ENCODE measurements around the gene ADGRV1. TPM values are rescaled to one million over a fixed set of nuclear protein-coding genes. Genes with fewer than 3 reads are reported as not detected.
A peak's percentile ranks its signal among the peaks of the same experiment; 100 is the strongest.

The ADGRV1 gene
- 1.1 TPM for polyA plus RNA-seq (ENCODE audit: insufficient read length)

- DNase-seq: peak; percentile 9
Measured at GRCh38 chr5:90558344-90559192, at the start of gene ADGRV1. ADGRV1 (plus strand) TSS chr5:90558797; CDS start chr5:90558896, 99 bp downstream.

DNA sequence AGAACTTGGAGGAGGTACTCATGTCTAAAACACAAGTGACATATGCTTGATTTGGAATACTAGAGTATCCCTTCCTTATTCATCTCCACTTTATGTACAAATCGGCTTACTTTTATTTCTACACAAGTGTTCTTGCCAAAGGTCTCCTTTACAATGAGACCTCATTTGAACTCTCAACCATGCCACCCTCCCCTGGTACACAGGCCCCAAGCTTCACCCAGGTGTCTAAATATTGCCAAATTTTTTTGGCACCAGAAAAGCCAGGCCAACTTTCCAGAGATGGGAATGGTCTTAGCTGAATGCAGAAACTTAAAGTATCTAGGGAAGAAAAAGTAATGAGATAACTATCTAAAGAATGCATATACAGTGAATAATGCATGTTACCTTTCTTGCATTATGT lies 48.2 kb upstream of the ADGRV1 start:
- no peak for DNase-seq

DNA sequence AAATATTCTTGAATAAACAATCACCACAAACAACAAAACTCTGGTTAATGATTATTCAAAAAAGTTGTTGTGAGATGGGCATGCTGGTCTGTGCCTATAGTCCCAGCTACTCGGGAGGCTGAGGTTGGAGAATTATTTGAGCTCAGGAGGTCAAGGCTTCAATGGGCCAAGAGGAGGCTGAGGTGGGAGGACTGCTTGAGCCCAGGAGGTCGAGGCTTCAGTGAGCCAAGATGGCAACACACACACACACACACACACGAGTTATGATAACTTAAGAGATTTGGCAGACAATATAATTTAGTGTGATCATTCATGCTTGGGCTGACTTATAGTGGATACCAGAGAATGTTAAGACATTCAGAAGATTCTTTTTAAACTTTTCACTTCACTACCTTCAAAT lies 44.1 kb upstream of the ADGRV1 start:
- DNase-seq: no peak

DNA sequence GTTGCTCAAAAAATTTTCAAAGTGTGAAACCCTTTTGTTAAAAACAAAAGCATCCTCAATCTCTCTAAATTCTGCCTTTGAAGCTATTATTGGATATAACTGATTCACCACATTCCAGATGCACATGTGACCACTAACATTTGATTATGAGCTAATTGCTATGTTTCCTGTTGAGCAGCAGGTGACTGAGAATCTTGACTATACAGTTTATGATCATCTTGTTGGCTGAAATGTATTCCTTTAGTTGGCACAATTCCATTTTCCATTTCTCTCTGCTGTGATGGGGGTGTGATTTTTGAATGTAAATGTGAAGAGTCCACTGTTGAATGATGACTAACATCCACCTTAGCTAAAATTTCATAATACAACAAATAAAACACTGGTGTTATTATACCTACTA lies 39.9 kb upstream of the ADGRV1 start:
- DNase-seq: no peak

GRCh38 chr5:90519081-90519480 lies 39.5 kb upstream of the ADGRV1 start:
- DNase-seq: no peak

DNA sequence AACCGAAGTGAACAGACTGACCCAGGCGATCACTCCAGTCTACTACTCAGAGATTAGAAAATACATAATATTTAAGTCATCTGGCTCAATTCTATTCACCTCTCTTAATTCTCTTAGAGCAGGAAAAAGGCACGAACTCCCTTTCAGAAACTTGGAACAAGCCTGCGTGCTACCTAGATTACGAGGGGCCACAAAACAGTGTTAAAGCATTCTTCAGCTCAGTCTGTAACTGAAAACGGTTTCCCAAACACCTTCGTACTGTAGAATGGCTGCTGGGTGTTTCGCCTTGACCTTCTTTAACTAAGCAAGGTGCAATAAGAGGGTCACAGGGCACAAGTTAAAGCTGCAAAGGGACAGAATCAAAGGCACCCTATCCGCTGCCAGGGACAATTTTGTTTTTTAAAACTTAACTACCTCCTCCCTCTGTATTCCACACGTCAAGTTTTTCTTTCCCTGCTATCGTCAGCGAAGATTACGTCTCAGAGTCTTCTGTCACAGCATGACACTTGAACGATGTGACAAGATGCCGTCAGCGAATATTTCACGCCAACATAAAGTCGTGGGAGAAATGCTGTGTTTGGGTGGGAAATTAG lies 29.9 kb upstream of the ADGRV1 start:
- DNase-seq: peak; percentile 50

DNA sequence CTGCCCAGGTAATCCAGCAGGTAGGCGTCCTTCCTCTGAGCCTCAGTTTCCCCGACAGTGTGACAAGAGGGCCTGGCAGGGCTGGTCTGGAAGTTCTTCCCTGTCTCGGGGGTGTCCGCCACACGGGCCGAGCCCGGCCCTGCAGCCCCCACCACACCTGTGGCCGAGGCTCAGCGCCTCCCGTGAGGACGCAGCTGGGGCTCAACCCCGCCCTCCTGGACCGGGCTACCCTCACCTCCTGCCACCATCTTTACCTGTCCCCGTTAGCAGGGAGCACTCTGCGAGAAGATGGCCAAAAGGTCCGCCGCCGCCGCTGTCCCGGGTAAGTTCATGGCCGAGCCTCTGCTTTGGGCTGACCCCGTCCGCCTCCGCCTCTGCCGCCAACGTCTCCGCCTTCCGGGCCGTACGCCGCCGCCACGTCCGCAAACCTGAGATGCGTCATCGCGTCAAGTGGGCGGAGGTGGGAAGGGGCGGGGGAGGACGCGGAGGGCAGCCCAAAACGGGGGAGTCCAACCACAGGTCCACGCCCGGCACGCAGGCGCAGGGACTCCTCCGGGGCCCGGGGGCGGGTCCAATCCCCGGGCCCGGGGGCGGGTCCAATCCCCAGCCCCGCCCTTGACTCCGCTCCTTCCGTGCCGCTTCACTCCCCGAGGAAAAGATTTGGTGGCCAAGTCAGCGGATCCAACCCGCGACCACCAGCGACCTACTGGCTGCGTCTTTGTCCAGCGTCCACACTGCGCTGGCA lies 29.2 kb upstream of the ADGRV1 start, which contains the start of gene LYSMD3:
TSS of gene LYSMD3 (minus strand) at position 391 of the 745 bp plus-strand sequence. CDS start 4,295 bp downstream, outside the sequence.
- peak; percentile 97 for DNase-seq

GRCh38 chr5:90529939-90530677 lies 28.5 kb upstream of the ADGRV1 start:
- DNase-seq: peak; percentile 82

DNA sequence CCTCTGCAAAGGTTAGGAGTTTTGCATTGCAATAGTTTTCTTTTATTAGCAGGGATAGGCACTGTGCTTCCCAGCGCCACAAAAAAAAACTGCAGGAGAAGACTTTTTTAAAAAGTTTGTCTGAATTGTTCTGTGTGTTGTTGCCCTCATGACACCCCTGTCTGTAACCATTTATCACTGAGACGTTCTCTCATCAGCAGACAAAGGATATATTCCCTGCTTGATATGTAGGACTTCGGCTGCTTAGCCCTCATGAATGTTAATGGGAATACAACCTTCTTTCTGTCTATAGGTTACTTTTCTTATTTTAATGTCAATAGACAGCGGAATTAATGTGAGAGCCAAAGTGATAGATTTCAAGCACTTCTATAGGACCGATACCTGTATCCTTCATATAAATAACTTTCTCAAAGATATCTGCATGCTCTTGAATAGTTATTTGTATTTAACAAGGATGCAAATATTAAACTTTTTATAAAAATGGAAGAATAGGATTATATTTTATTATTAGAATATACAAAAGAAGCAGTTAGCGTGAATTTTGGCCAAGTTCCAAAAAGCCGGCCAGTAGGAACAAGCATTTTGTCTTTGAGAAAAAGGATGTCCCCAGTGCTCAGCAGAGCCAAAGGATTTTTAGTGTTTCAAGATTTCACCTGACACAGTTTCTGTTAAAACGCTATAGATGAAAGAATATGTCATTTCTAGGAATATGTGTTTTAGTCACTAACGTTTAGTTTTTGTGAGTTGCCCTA lies 27.7 kb upstream of the ADGRV1 start:
- no peak for DNase-seq

DNA sequence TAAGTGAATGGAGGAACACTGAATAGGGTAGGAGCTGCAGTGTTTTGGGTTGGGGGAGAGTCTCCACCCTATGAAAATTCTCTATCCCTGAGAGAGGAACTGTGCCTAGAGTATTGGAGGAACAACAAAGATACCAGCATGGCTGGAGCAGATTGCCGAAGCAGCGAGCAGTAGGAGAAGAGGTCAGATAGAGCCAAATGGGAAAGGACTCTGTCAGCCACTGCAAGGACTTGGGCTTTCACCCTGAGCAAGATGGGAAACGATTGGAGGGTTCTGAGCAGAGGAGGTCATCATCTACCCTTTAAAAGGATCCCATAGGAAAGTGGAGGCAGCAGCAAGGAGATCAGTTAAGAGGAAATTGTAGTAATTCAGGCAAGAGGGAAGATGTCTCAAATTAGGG lies 24.8 kb upstream of the ADGRV1 start:
- DNase-seq: no peak

- DNase-seq: no peak
Measured at GRCh38 chr5:90534922-90535321, 23.7 kb upstream of the ADGRV1 start.

DNA sequence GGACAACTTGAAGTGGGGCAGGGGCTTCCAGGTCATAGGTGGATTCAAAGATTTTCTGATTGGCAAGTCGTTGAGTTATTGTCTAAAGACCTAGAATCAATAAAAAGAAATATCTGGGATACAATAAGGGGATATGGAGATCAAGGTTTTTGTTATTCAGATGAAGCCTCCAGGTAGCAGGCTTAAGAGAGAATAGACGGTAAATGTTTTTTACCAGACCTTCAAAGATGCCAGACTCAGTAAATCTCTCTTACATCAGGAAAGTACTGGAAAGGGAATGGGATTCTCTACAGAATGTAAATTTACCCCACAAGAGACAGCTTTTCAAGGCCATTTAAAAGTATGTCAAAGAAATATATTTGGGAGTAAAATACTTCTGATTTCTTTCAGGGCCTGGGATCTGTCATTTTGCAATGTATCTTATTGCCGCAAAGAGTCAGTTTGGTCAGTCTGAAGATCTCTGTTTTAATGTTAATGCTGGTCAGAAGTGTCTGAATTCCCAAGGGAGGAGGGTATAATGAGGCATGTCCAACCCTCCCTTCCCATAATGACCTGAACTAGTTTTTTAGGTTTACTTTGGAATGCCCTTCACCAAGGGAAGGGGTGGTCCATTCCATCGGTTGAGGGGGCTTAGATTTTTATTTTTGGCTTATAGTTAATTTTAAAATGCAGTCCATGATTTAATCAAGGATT lies 15.6 kb upstream of the ADGRV1 start:
- no peak for DNase-seq

DNA sequence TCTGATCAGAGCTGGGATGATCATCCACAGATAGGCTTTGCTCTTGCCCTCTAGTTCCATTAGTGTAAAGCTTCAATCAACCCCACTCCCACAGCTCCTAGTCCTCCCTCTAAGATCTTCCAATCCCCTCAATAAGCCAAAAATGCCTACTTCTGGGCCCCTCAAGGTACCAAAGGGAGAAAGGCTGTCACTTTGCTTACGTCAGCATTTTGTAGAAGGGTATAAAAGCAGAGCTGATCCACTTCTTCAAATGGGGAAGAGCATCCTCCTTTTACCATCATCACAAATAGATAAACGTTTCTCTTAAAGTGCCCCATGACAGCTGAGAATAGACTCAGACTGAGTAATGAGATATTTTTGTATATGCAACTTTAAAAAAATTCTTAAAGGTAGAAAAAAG lies 13.1 kb upstream of the ADGRV1 start:
- no peak for DNase-seq

- no peak for DNase-seq
Measured at GRCh38 chr5:90546216-90546837, 12.3 kb upstream of the ADGRV1 start.

GRCh38 chr5:90547072-90547536 lies 11.5 kb upstream of the ADGRV1 start:
- DNase-seq: no peak

GRCh38 chr5:90548069-90548593 lies 10.5 kb upstream of the ADGRV1 start:
- DNase-seq: no peak

- no peak for DNase-seq
Measured at GRCh38 chr5:90549223-90549622, 9.4 kb upstream of the ADGRV1 start.

- DNase-seq: no peak
Measured at GRCh38 chr5:90549729-90550275, 8.8 kb upstream of the ADGRV1 start.

DNA sequence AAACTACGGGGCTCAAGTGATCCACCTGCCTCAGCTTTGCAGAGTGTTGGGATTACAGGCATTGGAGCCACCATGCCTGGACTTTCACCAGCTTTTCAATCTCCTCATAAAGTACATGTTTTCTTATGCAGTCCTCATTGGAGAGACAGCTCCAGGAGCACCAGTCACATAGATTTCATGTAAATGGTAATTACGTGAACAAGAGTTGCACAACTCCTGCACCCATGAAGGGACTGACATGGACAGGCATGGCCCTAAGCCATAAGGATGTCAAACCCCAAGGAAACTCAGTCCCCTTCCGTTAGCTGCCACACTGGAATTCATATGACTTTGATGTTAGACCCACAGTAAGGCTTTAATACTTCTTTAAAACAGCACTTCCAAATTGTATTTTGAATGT lies 7.6 kb upstream of the ADGRV1 start:
- DNase-seq: no peak

- no peak for DNase-seq
Measured at GRCh38 chr5:90551376-90551775, 7.2 kb upstream of the ADGRV1 start.
